Measurements from ENCODE around the gene LUZP2.

Gene LUZP2

DNA sequence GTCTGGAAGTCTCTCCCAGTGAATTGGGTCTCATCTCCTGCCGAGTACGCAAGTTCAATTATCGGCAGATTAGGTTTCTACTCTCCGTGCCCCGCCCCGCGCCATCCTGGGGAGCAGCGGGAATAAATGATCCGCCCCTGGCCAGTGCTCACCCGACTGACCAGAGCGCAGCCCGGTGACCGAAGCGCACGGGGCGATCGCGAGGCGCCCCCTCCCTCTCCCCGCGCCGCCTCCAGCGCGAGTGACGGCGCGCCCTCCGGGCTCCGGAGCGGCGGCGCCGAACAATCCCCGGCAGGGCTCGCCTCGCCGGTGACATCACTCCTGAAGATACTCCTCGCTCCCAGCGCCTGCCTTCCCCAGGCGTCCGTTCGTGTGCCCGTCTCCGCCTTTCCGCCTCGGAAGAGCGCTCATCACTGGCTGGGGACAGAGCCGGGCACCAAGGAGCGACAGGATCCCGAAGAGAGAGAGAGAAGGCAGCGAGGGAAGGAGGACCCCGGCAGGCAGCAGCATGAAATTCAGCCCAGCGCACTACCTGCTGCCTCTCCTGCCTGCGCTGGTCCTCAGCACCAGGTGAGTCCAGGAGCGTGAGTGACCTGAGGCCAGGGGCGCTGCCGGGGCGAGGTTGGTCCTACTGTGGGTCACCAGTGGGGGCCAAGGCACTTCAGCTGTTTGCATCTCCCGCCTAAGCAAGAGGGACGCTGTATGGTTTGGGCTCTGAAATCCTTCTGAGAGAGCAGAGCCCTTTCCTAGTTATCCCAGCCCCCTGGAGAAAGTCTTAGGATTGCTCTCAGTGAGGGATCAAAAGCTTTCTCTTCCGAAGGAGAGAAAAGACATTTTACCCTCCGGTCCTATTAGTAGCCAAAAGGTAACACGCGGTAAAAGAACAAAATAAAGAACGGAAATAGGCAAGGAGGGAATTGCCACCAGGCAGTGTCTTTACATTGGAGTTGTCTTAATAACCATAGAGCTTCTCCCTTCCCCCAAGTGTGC lies at the start of gene LUZP2:
Gene LUZP2 (plus strand): TSS at position 318 of the 990 bp plus-strand sequence.
- peak; percentile 38 for DNase-seq

DNA sequence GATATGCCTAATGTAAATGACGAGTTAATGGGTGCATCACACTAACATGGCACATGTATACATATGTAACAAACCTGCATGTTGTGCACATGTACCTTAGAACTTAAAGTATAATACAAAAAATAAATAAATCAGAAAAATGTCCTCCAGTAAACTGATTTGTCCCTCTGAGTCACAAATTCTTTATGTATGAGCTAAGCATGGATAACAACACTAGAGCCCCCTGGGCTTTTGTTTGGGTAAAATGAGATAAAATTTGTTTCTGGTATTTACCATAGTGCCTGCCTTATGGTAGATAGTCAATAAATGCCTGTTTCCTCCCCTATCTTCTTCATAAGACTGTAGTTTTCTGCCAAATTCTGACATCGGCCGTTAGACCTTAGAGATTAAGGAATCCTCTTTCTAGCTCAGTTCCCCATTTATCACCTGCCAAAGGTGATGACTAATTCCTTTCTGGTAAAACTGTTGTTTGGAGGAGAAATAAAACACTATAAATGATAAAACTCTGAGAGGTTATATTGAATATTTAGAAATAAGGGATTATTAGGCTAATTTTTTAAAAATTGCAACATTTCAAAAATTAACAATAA lies 43.6 kb upstream of the LUZP2 start:
- DNase-seq: no peak

DNA sequence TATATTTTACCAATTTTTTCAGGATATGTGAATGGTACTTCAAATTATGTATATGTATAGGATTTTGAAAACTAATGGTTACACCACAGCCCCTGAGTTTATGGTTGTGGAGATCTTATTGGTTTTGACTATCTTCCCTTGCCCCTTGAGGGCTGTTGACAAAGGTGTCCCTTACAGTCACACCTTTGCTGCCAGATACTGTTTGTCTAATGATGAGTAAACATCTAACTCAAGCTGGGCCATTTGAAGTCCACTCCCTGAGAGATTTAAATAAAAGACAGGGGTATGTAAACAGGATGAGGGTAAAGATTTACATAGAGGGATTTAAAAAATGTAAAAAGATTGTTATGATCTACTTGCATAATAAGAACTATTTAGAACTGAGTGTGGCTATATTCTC lies 38.9 kb upstream of the LUZP2 start:
- no peak for DNase-seq

DNA sequence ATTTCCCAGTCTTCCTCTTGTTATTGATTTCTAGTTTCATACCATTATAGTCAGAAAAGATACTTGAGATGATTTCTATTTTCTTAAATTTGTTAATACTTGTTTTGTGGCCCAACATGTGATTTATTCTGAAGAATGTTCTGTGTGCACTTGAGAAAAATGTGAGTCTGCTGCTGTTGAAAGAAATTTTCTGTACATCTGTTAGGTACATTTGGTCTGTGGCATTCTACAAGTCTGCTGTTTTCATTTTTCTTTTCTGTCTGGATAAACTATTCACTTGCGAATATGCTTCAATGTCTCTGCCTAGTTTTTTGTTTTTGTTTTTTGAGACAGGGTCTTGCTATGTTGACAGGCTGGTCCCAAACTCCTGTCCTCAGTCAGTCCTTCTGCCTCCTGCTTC lies 26.4 kb upstream of the LUZP2 start:
- DNase-seq: no peak

DNA sequence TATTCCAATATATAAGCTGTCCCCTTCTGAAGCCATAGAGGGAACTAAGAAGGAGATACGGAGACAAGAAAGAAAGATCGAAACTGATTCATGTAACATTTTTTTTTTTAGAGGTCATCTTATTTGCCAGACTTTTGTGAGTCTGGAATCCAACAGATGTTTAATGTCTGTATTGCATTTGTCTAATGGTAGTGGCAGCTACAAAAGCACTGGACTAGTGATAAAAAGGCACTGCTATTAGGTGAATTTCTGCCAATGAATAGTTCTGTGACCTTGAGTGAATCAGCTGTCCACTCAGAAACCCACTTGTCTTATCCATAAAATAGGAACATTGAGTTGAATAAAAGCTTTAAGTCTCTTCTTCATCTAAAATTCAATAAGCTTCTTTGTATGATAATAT lies 25.8 kb upstream of the LUZP2 start:
- DNase-seq: no peak

DNA sequence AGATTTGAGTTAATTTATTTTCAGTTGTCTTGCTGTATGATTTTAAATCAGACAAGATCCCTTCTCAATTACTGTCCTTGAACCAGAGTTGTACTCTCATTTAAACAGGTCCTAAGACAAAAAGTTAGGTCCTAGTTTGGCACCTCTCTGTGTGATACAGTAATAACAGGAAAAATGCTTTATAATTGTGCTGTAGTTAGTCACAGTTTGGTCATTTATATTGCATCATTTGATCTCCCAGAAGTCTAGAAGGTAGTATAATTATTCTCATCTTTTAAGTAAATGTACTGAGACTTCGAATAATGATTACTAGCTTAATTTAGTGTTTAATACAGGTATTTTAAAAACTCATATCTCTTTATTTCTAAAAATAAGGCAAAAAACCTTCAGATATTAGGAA lies 18.1 kb upstream of the LUZP2 start:
- DNase-seq: no peak

DNA sequence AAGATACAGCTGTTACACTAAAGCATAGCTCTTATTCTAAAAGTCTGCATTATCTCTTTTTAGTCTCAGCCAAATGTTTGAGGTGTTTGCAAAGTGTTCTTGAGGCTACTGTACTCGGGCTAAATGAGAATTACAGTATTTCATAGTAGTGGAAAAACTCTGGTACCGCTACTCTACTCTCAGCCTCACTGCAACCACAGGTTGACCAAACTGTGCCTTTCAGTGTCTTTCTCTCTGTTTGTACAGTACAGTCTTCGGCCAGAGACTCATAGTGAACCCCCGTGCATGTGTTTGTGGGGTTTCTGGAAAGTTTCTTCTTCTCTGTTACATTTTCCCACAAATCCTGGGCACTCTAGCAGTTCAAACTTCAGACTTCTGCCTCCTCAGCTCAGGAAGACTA lies 7.4 kb upstream of the LUZP2 start:
- no peak for DNase-seq

DNA sequence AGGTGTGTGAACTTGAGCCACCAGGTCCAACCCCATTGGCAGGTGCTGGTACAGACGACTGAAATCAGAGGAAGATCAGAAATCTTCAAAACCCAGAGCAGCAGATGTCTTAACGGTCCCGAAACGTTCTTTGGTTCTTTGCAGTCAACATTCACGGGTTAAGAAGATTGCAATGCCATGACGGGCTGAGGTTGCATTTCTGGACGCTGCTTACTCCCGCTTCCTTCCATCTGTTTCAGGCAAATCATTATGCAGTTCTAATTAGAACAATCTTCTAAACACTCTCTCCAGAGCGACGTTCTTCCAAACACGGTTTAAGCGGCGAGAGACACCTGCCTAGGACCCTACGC lies 492 bp upstream of the LUZP2 start:
- no peak for DNase-seq

DNA sequence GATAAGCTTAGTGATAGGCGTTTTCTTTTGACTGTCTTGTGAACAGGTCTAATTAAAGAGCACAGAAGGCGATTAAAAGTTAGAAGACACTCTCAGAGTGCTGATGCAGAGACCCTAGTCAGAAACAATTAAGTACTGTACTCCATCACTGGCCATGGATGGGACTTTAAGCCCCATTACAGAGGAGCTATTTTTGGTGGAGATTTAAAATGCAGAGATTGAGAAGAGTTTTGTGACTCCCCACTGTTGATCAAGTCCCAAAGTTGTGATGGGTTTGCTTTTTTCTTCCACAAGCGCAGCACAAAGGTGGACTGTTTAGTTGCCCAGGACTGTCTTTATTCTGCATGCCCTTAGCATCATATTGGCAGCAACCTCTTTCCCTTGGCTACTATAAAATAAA lies 978 bp downstream of the LUZP2 start:
- no peak for DNase-seq

DNA sequence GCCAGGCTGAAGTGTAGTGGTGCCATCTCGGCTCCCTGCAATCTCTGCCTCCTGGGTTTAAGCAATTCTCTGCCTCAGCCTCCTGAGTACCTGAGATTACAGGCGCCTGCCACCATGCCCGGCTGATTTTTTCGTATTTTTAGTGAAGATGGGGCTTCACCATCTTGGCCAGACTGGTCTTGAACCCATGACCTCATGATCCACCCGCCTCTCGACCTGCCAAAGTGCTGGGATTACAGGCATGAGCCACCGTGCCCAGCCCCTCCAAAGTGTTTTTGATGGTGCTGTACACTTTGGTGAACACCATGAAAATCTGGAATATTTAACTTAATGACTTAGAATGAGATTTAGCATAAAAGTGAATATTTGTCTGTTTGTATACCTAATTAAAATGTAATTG lies 5.6 kb downstream of the LUZP2 start:
- DNase-seq: no peak

DNA sequence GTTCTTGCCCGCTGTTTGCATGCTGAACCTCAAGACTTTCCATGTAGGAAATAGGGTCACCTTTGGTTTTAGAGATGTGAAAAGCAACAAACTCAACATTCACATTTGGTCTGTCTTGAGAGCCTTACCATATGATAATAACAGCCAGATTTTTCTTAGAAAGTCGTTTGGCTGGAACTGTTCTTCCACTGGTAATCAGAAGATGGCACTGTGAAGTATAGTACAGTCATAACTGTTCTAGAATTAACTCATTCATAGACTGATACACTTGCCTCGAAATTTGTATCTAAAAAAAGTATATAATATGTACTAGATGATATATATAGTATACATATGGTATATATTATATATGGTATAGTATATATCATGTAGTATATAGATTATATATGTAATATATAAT lies 12.3 kb downstream of the LUZP2 start:
- no peak for DNase-seq

DNA sequence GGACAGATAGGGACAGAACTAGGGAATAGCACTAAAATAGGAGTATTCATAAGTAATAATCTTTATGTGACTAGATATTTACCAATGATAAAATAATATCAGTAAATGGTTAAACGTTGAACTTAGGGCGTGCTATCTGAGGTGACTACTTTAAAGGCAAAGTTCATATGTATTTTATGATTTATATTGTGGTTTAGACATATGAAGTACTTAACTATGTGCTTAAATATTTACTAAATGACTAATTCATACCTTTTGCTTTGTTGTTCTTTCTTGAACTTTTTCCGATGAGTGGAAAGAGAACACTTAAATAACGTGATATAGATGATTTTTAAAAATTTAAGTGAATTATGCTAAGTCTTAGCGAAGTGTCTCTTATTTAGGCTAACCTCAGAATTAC lies 14.7 kb downstream of the LUZP2 start:
- DNase-seq: no peak

DNA sequence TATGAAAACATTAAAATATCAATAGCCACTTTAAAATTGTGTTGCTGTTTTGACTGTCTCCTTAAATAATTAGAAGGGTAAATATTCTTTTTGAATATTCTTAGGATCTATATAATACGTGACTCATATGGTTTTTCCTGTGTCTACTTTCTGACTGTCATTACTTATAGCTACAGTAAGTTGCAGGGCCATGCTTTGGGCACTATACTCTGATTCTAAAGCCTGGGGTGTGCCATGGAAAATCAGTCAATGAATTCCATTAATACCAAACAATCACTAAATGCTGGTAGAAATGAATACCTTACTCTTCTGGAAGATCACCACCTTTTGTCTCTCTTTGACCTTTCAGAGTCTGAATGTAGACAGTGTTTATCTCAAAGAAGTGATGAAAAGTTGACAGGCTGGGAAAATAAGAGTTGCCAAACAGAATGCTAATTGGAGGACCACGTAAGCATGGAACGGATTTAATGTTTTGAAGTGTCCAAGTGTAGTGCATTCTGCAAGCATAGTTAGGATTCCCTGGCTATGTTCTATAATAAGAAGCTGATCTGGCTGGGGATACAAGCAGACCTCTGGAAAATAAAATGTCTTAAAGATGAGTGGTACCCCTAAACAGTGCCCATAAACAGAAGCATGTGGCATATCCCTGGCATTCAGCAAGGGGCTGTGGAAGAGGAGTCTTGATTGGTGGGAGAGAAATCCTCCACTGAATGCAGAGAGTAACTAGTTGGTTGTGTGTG lies 16.8 kb downstream of the LUZP2 start:
- no peak for DNase-seq

DNA sequence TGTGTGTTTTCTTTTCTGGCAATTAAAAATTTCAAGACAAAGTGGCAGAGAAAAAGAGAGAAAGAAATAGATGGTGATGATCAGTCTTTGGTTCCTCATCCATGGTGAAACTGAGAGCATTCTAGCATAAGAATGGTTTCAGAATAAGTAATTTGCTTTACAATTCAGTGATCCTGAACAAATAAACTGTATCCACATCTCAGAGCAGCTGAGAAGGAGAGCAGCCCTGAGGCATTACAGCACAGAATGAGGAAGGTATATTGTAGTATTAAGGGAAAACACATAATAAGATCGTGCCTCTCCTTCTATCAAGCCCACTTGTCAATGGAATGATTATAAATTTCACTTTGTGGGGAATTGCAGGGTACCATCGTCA lies 17.4 kb downstream of the LUZP2 start:
- DNase-seq: no peak

DNA sequence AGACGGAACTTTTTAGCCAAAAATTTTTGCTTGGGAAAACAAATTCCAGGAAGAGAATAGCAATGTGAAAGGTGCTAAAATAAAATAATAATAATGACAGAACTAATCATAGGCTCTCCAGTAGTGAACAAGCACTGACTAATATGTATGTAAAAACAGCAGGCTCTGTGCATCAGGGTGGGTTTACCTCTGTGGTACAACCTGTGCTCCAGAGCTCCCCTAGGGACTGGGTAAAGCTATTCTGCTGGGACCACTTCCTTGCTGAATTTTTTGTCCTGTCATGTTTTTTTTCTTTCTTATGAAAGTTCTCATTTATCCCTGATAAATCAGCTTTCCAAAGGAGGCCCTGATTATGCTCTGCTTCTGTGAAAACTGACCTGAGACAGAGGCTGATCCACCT lies 18.8 kb downstream of the LUZP2 start:
- DNase-seq: no peak

DNA sequence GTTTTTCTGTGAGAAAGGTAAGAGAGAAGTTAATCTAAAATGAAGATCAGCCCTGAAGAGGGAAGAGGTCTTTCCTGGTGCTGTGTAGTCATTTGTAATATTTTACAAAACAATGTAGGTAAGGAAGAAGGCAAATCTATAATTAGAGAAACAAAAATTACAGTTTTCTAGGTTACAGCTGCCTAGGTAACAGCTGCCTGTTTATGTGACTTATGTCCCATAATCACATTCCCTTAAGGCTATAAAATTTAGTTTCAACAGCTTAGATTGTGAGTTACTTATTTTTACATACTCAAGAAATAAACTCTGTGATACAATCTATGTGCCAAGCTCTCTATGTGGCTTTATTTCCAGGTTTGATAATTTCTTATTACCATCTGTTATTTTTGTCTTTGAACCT lies 19.8 kb downstream of the LUZP2 start:
- no peak for DNase-seq

DNA sequence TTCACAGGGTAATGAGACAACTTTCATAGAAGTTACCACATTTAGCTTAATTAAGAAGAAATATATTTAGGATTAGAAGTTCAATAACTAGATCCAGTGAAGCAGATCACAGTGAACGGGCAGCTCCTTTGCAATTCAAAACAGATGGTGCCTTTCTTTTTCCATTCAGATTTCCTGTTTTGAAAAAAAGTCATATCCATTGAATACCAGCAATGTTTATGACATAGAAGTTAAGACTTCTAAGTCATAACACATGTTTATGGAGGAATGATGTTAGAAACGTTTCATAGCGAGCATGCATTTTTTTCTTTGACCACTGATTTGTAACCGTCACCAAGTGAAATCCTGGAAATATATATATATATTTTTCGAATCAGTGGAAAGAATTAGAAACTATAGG lies 24.7 kb downstream of the LUZP2 start:
- no peak for DNase-seq

DNA sequence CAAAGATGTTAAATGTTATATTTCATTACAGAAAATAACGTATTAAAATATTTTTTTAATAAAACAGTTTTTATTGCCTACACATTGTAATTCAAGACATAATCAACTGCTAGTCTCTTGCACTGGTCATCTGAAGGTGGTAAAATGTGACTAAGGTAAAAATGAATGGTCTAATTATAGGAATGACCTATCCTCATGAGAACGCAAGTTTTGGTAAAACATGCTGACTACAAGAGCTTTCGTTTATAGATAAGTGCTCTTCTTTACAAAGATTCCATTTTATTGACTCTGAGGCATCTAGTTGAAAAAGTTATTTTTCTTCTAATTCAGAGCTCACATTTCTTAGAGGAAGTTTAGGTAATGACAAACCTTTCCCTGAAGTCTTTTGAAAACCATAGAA lies 27.3 kb downstream of the LUZP2 start:
- DNase-seq: no peak

DNA sequence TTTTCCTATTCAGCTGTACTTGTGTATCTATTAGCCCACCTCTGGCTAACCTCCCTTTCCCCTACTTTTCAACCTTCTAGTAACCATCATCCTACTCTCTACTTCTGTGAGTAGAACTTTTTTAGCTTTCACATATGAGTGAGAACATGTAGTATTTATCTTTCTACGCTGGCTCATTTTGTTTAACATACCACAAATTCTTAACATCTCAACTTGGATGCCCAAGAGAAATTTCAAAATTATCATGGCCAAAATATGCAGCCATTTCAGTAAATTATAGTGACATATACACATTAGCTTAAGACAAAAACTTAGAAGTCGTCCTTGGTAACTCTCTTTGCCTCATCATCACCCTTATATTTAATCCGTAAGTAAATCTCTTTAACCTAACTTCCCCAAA lies 34.7 kb downstream of the LUZP2 start:
- DNase-seq: no peak

DNA sequence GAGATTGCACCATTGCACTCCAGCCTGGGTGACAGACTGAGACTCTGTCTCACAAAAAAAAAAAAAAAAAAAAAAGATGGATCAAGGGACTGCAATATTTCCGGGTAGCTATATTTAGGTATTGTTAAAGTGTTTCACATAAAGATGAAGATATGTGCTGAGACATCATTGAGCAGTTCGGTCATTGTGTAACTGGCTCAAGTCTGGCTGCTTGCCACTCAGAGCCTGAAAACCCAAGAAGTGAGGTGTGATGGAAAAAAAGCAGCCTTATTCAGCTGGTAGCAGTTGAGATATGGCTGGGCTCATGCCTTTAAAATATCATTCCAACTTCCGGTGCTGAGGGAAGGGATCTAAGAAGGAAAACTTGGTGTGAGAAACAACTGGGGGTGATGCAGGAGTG lies 46.9 kb downstream of the LUZP2 start:
- DNase-seq: no peak

DNA sequence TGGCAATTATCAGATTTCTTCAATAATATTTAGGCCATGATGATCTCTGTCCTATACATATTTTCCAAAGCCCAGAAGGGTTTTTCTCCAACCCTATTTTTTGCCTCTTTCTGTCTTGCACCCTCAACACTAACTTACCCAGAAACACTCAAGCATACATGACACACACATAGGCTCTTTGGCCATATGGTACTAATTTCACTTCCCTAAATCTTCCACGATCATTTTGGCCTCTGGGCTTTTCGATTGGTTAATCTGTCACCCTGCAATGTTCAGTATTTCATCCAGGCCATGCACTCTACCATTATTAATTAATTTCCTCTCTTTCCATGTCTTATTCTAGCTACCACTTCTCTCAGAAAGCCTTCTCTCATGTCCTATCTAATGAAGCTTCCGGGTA lies 59.8 kb downstream of the LUZP2 start:
- no peak for DNase-seq

DNA sequence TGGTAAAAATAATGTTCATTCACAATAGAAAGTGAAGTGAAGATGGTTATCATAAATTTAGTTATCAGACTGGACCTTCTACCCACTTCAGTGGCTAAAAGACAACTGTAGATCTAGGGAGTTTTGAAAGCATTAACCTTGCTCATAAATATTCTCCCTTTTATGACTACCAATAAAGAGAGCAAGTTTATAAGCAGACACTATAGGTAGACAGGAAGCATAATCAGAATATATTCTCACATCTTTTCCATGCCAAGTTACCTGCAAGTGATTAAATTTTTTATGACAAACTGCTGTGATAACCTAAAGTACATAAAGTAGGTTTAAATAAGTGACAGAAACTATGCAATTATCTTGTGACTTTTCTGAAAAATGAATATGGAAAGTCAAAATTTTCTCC lies 62.5 kb downstream of the LUZP2 start:
- DNase-seq: no peak

DNA sequence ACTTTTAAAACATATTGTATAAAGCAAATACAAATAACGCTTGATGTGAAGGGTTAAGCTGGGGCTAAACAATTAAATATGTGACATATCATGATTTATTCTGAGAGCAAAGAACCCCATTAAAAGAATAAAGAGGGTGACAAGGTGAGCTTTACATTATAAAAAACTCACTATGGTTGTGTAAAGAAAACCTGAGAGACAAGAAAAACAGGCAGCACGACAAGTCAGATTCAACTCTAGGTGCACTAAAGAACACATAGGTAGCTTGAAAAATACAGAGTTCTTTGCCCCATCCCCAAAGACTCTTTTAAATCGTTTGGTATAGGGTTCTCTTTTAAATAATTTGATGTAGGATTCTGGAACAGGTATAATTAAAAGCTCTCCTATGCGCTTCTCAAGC lies 63.5 kb downstream of the LUZP2 start:
- no peak for DNase-seq

DNA sequence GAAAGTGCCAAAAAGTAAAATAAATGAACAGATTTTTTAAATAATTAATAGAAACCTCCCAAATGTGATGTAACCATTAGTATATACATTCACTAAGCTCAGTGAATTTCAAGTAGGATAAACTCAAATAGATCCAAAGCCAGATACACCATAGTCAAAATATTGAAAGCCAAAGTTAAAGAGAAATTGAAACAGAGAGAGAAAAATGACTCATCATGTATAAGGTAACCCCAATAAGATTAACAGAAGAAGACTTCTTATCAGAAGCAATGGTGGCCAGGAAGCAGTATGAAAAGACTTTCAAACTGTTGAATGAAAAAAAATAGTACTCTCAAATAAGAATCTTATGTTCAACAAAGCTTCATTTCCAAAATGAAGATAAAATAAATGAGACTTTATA lies 70.5 kb downstream of the LUZP2 start:
- DNase-seq: no peak

Data from DMS79 (cell line).